ENCODE data around the gene NPPA.

The NPPA gene

DNA sequence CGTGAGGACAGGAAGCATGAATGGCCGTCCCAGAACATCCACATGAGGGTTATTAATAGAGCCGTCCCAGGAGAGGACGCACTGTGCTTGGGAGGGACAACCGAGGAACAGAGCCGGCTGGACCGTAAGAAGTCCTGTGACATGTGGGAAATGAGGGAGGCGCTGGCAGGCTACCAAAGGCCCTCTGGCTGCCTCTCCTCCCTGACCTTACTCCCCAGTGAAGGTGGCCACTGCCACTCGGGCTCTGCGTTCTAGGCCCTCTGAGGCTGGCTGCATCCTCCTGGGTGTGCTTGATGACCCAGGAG lies 26.6 kb upstream of the NPPA start:
- DNase-seq (ENCODE audit: low read depth), result no peak
- no peak overlapping the region for H3K4me3 ChIP-seq (ENCODE audit: low read depth, low read length)
- TF ChIP-seq, protein P1, sequence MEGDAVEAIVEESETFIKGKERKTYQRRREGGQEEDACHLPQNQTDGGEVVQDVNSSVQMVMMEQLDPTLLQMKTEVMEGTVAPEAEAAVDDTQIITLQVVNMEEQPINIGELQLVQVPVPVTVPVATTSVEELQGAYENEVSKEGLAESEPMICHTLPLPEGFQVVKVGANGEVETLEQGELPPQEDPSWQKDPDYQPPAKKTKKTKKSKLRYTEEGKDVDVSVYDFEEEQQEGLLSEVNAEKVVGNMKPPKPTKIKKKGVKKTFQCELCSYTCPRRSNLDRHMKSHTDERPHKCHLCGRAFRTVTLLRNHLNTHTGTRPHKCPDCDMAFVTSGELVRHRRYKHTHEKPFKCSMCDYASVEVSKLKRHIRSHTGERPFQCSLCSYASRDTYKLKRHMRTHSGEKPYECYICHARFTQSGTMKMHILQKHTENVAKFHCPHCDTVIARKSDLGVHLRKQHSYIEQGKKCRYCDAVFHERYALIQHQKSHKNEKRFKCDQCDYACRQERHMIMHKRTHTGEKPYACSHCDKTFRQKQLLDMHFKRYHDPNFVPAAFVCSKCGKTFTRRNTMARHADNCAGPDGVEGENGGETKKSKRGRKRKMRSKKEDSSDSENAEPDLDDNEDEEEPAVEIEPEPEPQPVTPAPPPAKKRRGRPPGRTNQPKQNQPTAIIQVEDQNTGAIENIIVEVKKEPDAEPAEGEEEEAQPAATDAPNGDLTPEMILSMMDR (IDR thresholded peaks at IDR 0.05; ENCODE audit: control insufficient read depth, extremely low read depth, insufficient read depth), result no peak

DNA sequence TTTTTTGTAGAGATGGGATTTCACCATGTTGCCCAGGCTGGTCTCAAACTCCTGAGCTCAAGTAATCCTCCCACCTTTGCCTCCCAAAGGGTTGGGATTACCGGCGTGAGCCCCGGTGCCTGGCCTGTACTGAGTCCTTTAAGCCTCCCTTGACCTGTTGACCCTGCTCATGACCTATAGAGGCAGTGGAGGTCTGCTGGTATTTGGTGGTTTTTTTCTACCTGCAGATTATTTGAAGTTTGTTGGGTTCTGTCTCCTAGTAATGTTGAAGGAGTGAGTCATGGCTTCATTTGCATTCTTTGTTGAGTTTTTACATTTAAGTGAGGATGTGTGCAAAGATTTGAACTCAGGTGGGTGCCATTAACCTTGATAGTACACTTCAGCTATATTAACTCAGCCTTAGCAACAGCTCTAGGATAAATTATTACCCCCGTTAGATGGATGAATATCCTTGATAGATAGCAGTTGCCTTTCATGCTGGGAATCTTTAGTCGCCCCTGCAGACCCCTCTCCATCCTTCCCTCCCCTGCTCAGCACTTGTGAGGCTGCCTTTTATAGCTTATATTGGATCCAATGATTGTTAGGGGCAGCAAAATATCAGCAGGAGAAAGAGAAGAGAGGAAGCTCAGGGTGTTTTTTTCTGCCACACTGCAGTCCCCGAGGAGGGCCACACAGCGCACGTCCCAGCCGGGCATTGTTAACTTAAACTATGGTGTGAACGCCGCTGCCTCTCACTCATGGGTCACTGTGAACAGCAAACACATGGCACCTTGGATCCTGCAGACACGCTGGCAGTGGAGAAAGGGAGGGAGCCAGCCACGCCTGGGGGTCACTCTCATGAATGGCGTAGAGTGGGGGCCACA lies 26.0 kb upstream of the NPPA start:
- H3K4me3 ChIP-seq (ENCODE audit: low read depth, low read length), result no peak overlapping the region
- TF ChIP-seq, protein P1 (IDR thresholded peaks at IDR 0.05; ENCODE audit: control insufficient read depth, extremely low read depth, insufficient read depth), result no peak
- no peak for DNase-seq (ENCODE audit: low read depth)

- no peak overlapping the region for H3K4me3 ChIP-seq (ENCODE audit: low read depth, low read length)
- TF ChIP-seq, protein P1 (IDR thresholded peaks at IDR 0.05; ENCODE audit: control insufficient read depth, extremely low read depth, insufficient read depth), result no peak
- DNase-seq (ENCODE audit: low read depth), result no peak
Observed at GRCh38 chr1:11872545-11872944, 25.0 kb upstream of the NPPA start.

DNA sequence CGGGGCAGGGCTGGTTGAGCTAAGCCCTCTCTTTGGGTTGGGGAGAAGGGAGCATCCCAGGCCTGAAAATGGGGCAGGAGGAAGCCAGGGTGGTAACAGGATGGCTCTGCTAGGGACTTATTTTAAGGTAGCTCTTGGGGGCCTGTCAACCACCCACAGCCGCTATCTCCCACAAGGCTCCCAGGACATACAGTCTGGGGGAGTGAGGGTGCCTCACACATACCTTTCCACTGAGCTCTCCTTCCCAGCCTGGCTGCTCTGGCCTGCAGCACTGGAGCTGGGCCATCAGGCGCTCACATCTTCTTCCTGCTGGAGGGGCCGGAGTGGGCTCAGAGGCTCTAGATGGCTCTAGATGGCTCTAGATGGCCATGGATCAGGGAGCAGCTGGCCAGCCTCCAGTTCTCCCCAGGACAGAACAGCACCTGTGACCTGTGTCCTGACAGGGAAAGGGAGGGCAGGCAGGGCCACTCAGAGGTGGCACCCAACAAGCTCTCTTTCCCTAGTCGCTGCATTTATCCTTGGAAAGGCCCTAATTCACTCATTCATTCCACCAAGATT lies 22.1 kb upstream of the NPPA start:
- TF ChIP-seq, protein P1 (IDR thresholded peaks at IDR 0.05; ENCODE audit: control insufficient read depth, extremely low read depth, insufficient read depth), result no peak
- H3K4me3 ChIP-seq (ENCODE audit: low read depth, low read length), result no peak overlapping the region
- DNase-seq (ENCODE audit: low read depth), result no peak

- no peak overlapping the region for H3K4me3 ChIP-seq (ENCODE audit: low read depth, low read length)
- DNase-seq (ENCODE audit: low read depth), result no peak
- TF ChIP-seq, protein P1 (IDR thresholded peaks at IDR 0.05; ENCODE audit: control insufficient read depth, extremely low read depth, insufficient read depth), result no peak
Observed at GRCh38 chr1:11869104-11869503, 21.5 kb upstream of the NPPA start.

GRCh38 chr1:11868331-11868980 lies 20.9 kb upstream of the NPPA start:
- no peak overlapping the region for H3K4me3 ChIP-seq (ENCODE audit: low read depth, low read length)
- TF ChIP-seq, protein P1 (IDR thresholded peaks at IDR 0.05; ENCODE audit: control insufficient read depth, extremely low read depth, insufficient read depth), result no peak
- no peak for DNase-seq (ENCODE audit: low read depth)

All from LNCaP clone FGC (cell line).